Ecto neural progenitor cell (in vitro differentiated cells): ENCODE results near the gene BTBD2.
"Not testable (repeated sequence)": the region's sequence is repeated elsewhere in the genome, so short reads cannot be mapped to it uniquely, and the experiment has no call there.

Experiments used
- DNase-seq: peaks from one replicate; pipeline ENCODE4 v3.0.0-alpha.2; 2018; ENCODE audit warnings: low spot score

Gene BTBD2

DNA sequence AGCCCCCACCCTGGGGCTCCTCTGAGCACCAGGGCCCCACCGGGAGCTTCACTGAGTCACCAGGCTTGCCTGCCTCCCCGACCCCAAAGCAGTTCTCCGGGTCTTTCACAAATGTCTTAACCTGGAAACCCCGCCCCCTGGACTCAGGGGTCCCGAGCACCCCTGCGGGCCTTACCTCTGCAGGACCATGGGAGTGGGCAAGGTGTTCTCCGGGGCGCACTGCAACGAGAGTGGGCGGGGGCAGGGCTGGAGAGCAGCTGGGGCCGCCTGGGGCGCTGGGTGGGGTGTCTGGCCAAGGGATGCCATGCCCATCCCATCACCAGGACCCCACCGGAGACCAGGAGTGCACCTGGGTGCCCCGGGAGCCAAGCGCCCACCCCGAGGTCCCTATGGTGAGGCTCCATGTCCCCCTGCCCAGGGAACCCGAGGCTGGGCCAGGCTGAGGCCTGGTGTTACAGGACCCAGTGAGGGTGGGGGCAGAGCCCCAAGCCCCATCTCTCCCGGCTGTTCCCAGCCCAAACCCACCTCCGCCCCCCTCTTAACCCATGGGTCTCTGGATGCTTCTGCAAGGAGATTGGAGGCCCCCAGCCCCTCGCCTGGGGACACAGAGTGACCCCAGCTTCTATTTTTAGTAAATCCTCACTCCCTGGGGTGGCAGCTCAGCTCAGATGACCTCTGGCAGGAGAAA is 24.6 kb upstream of the BTBD2 start:
- DNase-seq = no peak

DNA sequence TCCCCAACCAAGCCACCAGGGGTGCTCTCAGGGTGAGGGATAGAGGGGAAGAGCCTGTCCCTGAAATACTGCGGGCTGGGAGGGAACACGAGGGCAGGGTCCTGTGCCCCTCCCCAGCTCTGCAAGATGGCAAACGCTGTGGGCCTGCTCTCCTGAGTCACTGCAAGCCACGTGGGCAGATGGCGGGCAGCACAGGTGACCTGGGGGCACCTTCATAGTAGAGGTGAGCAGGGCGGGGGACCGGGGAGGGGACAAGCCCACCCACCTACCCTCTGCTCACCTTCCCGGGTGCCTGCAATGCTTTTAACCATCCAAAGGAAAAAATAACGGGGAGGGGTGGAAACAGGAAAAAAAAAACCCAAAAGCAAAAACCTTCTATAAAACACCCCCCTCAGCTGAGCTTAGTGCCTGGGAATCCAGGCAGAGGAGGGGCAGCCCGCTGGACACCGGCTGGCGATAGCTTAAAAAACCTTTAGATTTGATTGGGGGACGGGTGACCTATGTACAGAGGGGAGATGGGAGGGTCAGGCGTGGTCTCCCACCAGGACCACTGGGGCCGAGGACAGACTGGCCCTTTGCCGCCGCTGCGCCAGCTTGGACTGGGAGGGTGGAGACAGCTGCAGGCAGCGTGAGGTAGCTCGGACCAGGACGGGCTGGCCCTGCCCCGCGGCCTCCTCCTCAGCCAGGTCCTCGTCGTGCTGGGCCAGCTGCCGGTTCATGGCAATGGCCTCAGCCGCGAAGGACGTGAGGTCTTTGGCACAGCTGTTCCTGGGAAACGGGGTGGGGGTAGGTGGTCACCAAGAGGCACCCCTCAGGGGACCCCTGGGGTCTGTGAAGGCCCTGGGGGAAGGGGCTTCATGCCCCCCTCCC is 23.8 kb upstream of the BTBD2 start:
- peak; percentile 47 for DNase-seq

DNA sequence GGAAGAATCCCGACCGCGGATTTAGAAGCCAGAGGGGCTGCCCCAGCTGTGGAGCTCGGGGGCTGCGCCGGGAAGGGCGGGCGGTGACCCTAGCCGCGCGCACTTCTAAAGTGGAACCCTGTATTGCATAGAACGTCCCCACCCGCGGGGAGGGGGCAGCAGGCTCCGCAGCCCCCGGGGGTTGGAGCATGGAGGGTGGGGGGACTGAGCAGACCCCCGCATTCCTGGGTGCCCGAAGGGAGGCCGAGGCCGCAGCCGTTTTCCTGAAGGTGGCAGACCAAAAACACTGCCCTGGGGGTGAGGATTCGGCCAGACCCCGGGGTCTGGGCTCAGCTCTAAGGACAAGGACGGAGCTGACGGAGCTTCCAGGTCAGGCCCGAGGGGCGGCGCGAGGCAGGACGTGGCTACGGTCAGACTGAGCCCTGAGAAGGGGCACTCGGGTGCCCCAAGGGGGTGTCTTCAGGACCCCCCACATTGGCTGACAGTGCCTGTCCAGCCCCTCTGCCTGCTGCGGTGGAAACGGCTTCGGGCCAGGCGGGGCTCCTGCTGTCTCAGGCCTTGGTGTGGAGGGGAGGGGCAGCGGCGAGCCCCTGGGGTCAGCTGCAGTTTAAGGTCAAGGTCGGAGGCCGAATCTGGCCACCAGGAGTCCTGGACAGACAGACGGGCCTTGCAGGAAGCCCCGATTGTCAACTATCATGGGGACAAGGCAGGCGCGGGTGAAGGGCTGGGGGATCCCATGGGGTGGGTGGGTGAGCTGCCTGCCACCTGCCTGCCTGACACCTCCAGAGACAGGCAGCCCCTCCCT is 23.0 kb upstream of the BTBD2 start:
- DNase-seq = peak; percentile 46

DNA sequence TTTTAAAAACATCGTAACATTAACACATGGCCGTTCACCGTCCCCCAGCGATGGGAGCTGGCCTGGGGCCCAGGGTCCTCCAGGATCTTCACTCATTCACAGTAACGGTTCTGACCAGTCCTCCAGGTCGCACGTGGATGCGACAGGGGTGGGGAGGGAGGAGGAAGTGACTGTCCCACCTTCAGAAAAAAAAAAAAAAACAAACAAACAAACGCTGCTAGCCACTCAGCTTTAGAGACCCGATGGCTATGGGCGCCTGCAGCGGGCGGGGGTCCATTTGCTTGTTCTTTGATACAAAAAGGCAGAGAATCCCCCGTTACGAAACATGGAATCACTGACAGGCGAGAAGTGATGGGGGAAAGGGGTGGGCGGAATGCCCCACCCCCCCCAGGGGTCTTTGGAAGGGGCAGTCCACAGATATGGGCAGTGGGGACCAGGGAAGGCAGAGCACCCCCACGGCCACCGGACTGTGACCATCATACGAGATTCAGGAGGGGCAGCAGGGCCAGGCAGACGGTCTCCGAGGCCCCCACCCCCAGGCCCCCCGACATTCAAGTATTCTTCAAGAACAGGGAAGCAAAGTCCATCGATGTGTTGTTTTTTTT is 22.2 kb upstream of the BTBD2 start:
- no peak for DNase-seq

DNA sequence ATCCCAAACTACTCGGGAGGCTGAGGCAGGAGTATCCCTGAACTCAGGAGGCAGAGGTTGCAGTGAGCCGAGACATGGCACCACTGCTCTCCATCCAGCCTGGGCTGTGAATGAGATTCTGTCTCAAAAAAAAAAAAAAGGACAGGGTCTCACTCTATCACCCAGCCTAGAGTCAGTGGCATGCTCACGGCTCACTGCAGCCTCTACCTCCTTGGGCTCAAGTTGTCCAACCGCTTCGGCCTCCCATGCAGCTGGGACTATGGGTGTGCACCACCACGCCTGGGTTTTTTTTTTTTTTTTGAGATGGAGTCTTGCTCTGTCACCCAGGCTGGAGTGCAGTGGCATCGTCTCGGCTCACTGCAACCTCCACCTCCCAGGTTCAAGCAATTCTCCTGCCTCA is 20.9 kb upstream of the BTBD2 start:
- DNase-seq = no peak

DNA sequence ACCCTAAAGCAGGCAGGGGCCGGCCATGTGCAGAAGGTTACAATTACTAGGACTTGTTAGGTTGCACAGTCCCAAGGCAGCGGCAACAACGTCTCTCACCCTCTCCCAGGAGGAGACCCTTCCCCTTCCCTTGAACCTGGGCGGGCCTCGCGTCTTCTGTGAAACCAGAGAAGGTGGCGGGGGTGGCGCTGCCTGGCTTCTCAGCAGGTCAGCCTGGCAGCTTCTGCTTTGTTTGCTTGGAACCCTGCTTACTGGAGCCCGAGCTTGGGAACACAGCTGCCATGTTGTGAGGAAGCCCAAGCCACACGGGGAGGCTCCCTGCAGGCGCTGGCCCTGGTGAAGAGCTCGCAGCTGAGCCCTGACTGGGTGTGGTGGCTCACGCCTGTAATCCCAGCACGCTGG is 20.1 kb upstream of the BTBD2 start:
- peak; percentile 48 for DNase-seq

DNA sequence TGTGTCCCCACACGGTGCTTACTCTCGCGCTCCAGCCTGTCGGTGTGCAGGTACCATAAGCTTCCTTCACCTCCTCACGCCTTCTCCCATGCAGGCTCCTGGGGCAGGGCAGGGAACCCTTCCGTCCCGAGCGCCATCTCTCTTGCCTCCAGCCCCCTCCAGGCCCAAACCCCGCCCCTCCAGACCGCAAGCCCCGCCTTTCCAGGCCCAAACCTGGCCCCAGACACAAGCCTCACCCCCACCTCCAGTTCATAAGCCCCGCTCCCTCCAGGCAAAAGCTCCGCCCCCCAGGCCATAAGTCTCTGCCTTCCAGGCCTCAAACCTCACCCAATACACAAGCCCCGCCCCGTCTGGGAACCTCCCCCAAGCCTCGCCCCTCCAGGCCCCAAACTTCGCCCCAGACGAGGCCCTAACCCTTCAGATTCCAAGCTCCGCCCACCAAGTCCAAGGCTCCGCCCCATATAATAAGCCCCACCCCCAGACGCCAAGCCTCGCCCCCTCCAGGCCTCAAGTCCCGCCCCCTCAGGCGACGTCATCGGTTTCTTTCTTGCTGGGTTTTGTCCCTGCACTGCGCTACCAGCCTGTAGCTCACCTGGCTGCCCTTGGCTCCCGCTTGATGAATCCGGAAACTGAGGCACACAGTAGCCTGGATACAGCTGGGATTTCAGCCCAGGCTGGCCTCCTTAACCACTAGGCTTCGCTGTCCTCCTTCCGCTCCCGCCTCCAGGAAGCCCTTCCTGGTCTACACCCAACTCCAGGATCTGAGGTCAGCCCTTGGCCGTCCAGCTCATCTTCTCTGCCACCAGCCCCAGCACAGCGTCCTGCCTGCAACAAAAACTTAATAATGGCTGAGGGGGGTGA is 19.4 kb upstream of the BTBD2 start:
- DNase-seq = peak; percentile 82

DNA sequence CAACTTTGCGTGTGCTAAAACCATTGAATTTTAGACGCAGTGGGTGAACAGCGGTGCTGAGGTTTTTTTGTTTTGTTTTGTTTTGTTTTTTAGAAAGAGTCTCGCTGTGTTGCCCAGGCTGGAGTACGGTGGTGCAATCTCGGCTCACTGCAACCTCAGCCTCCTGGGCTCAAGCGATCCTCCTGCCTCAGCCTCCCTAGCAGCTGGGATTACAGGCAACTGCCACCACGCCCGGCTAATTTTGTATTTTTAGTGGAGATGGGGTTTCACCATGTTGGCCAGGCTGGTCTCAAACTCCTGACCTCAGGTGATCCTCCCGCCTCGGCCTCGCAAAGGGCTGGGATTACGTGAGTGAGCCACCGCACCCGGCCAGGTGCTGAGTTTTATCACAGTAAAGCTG is 18.7 kb upstream of the BTBD2 start:
- DNase-seq = not testable (repeated sequence)

DNA sequence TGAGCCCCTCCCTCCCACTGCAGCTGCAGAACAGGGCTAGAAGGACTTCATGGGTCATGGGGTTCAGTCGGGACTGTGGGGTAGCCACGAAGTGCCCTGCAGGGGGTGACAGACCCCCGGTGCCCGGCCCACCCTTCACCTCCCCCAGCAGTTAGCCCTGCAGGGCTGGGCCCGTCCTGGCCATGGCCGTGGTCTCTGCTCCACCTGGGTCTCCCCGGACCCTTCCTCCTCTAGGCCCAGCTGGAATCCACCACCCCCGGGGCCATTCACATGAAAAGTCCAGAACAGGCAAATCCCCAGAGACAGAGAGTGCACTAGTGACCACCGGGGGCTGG is 18.3 kb upstream of the BTBD2 start:
- DNase-seq = peak; percentile 47

DNA sequence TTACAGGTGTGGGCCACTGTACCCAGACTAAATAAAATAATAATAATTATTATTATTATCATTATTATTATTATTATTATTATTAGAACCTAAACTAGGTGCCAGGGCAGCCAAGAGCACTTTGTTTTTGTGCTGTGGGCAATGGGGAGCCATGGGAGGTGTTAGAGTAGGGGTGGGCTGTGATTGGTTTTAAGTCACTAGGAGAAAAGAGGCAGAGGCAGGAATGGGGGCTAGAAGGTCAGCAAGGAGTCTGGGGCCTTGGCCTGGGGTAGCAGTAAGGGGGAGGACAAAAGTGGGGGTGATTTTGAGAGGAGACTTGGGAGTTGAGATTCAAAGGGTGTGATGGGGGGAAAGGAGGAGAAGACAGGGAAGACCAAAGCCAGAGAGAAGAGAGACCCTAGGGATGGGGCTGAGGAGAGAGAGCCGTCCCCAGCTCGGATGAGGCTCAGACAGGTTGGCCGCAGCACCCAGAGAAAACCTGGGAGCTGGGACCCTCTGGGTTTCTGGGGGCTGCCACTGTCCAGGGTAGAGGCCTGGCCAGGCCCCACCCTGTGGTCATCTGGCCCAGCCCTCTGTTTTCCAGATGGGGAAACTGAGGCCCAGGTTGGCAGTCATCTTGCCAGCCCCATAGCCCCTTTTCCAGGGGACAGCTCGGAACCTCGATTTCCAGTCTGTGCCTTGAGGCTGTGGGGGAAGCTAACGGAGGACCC is 17.8 kb upstream of the BTBD2 start:
- DNase-seq = no peak

DNA sequence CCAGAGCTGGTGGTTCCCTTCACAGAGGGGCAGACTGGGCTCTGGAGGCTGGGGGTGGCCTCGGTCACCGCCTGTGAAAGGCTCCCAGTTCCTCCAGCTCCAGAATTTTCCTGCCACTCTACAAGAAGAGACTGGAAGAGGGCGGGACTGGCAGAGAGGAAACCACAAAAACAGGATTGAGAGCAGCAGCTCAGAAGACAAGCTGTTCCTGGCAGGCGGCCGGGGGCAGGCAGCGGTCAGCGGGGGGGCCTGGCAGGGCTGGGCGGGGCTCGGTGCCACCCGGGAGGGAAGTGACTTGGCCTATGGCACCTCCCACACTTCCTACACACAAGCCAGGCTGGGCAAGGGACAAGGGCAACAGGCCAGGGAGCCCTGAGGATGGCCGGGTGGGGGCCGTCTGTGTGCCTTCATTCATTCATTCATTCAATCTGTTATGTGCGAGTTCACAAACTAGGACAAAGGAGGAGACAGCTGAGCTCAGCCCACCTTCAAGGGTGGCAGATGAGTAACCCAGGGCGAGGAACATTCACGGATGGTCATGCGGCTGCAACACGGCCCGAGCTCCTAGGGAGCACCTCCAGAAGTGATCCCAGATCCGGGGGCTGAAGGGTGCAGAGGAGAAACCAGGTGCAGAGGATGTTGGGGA is 16.9 kb upstream of the BTBD2 start:
- peak; percentile 59 for DNase-seq

DNA sequence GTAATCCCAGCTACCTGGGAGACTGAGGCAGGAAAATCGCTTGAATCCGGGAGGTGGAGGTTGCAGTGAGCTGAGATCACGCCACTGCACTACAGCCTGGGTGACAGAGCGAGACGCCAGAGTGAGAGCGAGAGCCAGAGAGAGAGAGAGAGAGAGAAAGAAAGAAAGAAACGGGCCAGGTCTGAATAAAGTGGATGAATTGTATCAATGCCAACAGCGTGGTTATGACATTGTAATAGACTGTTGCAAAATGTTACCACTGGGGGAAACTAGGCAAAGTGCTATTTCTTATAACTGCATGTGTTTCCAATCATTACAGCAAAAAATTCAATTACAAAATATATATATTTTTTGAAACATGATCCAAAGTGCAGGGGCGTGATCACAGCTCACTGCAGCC is 11.8 kb upstream of the BTBD2 start:
- DNase-seq = no peak

DNA sequence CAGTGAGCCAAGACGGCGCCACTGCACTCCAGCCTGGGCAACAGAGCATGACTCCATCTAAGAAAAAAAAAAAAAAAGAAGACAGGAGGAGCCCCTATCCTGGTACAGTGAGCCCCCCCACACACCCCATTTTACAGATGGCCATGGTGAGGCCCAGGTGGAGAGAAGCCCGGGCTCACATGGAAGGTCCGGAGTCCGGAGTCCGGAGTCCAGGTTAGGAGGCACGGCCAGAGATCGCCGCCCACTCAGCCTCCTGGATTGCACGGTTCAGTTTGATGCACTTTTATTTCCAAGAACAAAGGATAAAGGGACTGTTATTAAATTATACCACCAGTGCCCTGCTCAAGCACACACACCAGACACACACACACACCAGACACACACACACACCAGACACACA is 11.3 kb upstream of the BTBD2 start:
- DNase-seq = no peak

DNA sequence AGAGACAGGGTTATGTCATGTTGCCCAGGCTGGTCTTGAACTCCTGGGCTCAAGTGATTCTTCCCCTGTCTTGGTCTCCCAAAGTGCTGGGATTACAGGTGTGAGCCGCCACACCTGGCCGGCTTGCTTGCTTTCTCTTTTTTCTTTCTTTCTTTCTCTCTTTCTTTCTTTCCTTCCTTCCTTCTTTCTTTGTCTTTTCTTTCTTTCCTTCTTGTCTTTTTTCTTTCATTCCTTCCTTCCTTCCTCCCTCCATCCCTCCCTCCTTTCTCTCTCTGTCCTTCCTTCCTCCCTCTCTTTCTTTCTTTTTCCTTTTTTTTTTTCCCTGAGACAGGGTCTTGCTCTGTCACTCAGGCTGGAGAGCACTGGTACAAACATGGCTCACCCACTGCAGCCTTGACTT is 6.8 kb upstream of the BTBD2 start:
- DNase-seq = no peak

DNA sequence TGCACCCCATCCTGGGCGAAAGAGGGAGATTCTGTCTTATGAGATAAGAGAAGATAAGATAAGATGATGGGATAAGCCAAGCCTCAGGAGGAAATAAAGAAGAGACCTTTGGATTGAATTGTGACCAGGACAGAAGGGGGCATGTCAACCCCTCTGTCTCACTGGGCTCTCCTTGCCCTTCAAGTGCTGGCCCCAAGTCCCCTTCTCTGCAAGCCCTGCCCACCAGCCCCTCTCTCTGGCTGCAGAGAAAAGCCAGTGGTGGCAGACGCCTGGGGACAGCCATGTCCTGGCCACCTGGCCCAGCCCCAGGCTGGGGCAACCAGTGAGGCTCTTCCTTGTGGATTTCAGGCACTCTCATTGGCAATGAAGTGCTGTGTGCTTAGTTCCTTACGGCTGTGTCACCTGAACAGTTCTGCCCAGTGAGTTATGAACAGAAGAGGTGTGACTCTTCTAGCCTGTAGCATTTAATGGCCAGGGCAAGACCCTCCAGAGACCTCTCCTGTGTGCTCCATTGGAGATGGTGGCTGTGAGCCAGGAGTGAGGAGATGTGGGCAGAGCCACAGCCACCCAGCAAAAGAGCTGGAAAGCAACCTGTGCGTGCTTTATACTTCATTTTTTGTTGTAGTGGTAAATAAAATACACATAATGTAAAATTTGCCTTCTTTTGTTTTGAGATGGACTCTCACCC is 6.1 kb upstream of the BTBD2 start:
- DNase-seq = no peak

DNA sequence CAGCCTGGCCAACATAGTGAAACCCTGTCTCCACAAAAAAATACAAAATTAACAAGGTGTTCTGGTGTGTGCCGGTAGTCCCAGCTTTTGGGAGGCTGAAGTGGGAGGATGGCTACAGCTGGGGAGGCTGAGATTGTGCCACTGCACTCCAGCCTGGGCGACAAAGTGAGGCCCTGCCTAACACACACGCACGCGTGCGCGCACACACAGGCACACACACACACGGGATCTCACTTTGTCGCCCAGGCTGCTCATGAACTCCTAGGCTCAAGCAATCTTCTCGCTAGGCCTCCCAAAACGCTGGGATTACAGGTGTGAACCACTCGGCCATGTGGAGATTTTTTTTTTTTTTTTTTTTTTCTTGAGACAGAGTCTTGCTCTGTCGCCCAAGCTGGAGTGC is 3.2 kb upstream of the BTBD2 start:
- DNase-seq = no peak

DNA sequence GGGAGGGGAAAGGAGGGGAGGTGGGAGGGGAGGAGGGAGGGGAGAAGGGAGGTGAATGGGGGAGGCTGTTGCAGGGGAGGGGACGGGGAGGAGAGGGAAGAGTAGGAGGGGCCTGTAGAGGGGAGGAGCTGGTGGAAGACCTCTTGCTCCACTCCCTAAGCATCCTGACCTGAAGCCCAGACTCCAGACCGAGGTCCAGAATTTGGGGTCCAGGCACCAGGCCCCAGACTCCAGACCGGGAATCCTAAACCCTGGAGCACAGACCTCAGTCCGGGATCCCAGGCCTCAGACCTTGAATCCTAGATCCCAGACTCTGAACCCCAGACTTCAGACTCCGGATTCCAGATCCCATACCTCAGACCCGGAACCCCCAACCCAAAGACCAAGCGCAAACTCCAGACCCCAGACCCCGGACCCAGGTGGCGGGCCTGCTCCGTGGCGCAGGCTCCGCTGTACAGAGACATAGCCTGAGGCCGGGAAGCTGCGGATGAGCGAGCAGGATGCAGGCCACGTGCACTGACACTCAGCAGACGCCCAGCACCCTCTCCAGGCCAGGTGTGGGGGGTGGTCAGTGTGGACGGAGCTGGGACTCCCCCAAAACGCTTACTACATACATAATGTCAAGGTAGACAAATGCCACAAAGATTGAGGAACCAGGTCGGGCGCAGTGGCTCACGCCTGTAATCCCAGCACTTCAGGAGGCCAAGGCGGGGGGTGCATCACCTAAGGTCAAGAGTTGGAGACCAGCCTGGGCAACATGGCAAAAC is 710 bp upstream of the BTBD2 start:
- peak; percentile 63 for DNase-seq

DNA sequence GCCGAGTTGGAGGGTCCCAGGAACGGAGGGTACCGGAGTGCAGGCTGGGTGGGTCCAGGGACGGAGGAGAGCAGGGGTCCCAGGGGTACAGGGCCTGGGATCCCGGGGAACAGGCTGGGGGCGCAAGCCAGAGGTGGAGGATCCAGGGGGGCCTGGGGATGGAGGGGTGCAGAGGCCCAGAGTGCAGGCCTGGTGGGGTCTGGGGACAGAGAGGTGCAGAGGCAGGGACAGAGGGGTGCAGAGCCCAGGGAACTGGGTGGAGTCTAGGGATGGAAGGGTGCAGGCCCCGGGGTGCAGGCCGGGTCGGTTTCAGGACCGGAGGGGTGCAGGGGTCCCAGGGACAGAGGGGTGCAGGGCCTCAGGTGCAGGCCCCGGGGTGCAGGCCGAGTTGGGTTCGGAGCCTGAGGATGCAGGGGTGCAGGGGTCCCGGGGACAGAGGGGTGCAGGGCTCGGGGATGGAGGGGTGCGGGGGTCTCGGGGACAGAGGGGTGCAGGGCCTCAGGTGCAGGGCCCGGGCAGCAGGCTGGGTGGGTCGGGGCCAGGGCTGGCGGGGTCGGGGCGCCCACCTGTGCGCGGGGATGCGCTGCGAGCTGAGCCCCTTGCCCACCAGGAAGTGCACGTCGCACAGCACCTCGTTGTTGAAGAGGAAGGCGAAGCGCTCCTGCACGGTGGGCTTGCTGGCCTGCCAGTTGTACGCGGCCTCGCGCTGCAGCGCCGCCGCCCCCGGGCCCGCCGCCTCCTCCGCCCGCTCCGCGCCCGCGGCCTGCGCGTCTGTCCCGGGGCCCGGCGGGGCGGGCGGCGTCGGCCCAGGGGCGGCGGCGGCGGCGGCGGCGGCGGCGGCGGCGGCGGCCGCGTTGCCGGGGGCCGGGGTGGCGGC is 545 bp downstream of the BTBD2 start:
- DNase-seq = peak; percentile 64
